Kidney (tissue), 14 donors: ENCODE results near the gene TTLL8. TPM values are rescaled to one million over a fixed set of nuclear protein-coding genes. Genes with fewer than 3 reads are reported as not detected.
"Not testable (repeated sequence)": the region's sequence is repeated elsewhere in the genome, so short reads cannot be mapped to it uniquely, and the experiment has no call there.

Experiments
- DNase-seq, 5 donors: peaks; one replicate each; pipeline ENCODE4 v3.0.0-alpha.2; 2013 to 2020
- FAIRE-seq: peaks from 2 replicates; lab custom pipeline; 2012; peaks lifted over from hg19 to GRCh38; lab: Jason Lieb, UNC
- H3K27ac ChIP-seq, 2 donors: one replicate each; pipeline ENCODE4 v1.7.0; 2013; ENCODE audit warnings: low read depth in 2 of 2, low read length in 2 of 2, inconsistent platforms in 1 of 2
- H3K27me3 ChIP-seq: one replicate; pipeline ENCODE4 v1.7.1; 2013; ENCODE audit warnings: low read length, inconsistent platforms; ENCODE audit not compliant: control insufficient read depth, insufficient read depth
- H3K36me3 ChIP-seq, 3 donors: one replicate each; pipeline versions ENCODE4 v1.7.0 to v1.7.1; 2013; ENCODE audit warnings: low read length in 3 of 3, control low read depth in 1 of 3, inconsistent platforms in 1 of 3; ENCODE audit not compliant: insufficient read depth in 3 of 3, control insufficient read depth in 2 of 3
- H3K4me1 ChIP-seq, 3 donors: one replicate each; pipeline versions ENCODE4 v1.7.0 to v1.7.1; 2013; ENCODE audit warnings: low read length in 3 of 3, inconsistent platforms in 1 of 3, low read depth in 1 of 3; ENCODE audit not compliant: control insufficient read depth in 2 of 3, insufficient read depth in 2 of 3
- H3K4me3 ChIP-seq, 3 donors: one replicate each; pipeline versions ENCODE4 v1.7.0 to v1.8.1; 2013; ENCODE audit warnings: low read length in 3 of 3, control low read depth in 1 of 3, inconsistent platforms in 1 of 3
- H3K9ac ChIP-seq, 3 donors: one replicate each; pipeline versions ENCODE4 v1.7.0 to v1.7.1; 2013; ENCODE audit warnings: low read length in 3 of 3, control low read depth in 1 of 3, inconsistent platforms in 1 of 3
- H3K9me3 ChIP-seq, 3 donors: one replicate each; pipeline versions ENCODE4 v1.7.0 to v1.7.1; 2013; ENCODE audit warnings: low read length in 3 of 3, control low read depth in 1 of 3, inconsistent platforms in 1 of 3; ENCODE audit not compliant: control insufficient read depth in 2 of 3, insufficient read depth in 1 of 3
- intact Hi-C: fragments of 100-400 bp; cut with DNase I; formaldehyde crosslinking; loops from one replicate; pipeline ENCODE4 v1.11.1; 2022
- polyA plus RNA-seq: library from polyadenylated mRNA; stranded (reverse); fragments of 350-450 nt; fragmentation: Illumina TruSeq; extraction: RNeasy Lipid Tissue Mini Kit (QIAGEN cat#74804); gene quantifications from one replicate; pipeline ENCODE4 v1.2.3, GENCODE V29; 2014; ENCODE audit warnings: low read depth, low replicate concordance; ENCODE audit not compliant: insufficient read depth
- total RNA-seq: library from RNA; stranded (reverse); fragmentation: NEBNext Ultra II Directional; extraction: Animal tissue kit (Norgen Biotek cat#: 25700); gene quantifications from one replicate; pipeline ENCODE4 v1.2.1, GENCODE V29; 2021
- TF ChIP-seq, protein P1 (sequence below): IDR thresholded peaks from 3 replicates; pipeline ENCODE4 v1.5.1; 2012; ENCODE audit warnings: mild to moderate bottlenecking, moderate library complexity, borderline replicate concordance; ENCODE audit not compliant: insufficient read depth; ENCODE audit errors: extremely low read depth
- donor health status: control.
- donor health status: control.
- donor health status: control.
- donor health status: control.
- donor health status: control.
- donor health status: DM: yes; HTN: yes; CAD: no.
- donor health status: Normal renal cell carcinoma (clear cell type).

The TTLL8 gene
- total and polyA plus RNA-seq, 2 donors from 2014 or later, result not detected

DNA sequence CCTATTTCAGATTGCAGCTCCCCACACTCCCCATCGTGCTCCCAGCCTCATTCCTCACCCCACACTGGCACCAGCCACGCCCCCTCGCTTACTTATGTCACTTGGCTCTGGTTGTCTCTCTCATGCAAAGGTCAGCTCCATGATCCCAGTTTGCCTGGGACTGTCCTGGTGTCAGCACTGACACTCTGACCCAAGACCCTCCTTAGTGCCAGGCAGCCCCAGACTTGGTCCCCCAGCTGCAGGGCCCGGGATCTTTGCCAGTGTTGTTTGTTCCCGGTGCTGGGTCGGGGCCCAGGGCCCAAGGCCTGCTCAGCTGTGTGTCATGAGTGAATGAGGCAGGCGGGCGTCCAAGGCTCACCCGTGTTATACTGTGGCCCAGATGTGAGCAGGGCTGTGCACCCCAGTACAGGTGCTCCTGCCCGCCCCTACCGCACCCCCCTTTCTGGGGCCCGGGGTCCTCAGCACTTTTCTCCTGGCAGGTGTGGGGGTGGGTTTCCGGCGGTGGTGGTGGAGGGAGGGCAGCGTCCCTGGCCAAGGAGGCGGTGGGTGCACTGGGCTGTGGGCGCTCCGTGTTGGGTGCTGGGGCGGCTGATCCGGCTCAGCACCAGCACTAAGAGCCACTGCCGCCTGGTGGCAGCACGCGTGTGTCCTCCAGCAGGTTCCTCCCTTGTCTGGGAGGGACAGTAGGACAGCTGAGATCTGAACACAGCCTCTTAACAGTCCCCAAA, 65.0 kb downstream of the TTLL8 start:
- Histone ChIP-seq H3K36me3 (no peaks in the 10 kb centered on the region), H3K4me1 (no peaks in the 10 kb centered on the region), H3K9me3 (peaks cover 0 to 9% (median 0%) of the 10 kb centered on the region in 3 donors), H3K27me3 (no peaks in the 10 kb centered on the region), H3K4me3 (no peak overlapping the region), H3K9ac (no peak overlapping the region), H3K27ac (no peak overlapping the region)
- intact Hi-C loops, result no loop called here
- DNase-seq, result peak in 2 of 5 donors; percentile 55 to 86
- TF ChIP-seq, protein P1, sequence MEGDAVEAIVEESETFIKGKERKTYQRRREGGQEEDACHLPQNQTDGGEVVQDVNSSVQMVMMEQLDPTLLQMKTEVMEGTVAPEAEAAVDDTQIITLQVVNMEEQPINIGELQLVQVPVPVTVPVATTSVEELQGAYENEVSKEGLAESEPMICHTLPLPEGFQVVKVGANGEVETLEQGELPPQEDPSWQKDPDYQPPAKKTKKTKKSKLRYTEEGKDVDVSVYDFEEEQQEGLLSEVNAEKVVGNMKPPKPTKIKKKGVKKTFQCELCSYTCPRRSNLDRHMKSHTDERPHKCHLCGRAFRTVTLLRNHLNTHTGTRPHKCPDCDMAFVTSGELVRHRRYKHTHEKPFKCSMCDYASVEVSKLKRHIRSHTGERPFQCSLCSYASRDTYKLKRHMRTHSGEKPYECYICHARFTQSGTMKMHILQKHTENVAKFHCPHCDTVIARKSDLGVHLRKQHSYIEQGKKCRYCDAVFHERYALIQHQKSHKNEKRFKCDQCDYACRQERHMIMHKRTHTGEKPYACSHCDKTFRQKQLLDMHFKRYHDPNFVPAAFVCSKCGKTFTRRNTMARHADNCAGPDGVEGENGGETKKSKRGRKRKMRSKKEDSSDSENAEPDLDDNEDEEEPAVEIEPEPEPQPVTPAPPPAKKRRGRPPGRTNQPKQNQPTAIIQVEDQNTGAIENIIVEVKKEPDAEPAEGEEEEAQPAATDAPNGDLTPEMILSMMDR, result peak; percentile 64
- FAIRE-seq, result no peak

DNA sequence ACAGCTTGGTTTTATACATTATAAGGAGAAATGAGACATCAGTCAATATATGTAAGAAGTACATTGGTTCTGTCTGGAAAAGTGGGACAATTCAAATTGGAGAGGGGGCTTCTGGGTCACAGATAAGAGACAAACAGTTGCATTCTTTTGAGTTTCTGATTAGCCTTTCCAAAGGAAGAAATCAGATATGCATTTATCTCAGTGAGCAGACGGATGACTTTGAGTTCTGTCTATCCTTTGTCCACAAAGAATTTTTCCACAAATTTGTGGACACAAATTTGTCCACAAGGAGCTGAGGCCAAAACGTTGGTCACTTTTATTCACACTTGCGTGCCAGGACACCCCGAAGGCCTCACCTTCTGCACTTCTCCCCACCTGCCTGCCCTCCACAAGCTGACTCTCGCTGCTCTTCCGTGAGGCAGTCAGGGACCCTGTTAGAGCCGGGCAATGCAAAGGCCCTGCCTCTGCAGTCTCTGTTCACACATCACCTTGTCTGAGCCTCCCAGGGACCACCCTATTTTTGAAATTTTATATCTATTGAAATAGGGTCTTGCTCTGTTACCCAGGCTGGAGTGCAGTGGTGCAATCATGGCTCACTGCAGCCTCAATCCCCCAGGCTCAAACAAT, 66.1 kb downstream of the TTLL8 start:
- H3K9me3 ChIP-seq, result peaks cover 0 to 9% (median 0%) of the 10 kb centered on the region in 3 donors
- H3K27ac ChIP-seq, result no peak overlapping the region
- no peak overlapping the region for H3K4me3 ChIP-seq
- no peaks in the 10 kb centered on the region for H3K27me3 ChIP-seq
- TF ChIP-seq, protein P1, result no peak
- H3K36me3 ChIP-seq, result no peaks in the 10 kb centered on the region
- FAIRE-seq, result no peak
- intact Hi-C loops, result no loop called here
- no peak for DNase-seq
- no peak overlapping the region for H3K9ac ChIP-seq
- no peaks in the 10 kb centered on the region for H3K4me1 ChIP-seq

DNA sequence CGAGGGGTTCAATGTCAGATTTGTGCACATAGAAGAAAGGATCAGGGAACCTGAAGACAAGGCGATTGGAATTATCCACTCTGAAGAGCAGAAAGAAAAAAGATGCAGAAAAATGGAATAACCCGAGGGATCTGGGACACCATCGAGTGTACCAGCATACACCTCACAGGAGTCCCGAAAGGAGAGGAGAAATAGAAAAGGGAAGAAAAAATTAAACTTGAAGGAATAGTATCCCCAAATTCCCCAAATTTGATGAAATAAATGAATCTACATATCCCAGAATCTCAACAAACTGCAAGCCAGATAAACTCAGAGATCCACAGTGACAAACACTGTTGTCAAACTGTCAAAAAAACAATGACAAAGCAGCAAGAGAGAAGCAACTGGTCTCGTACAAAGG, 66.9 kb downstream of the TTLL8 start:
- no peak overlapping the region for H3K9ac ChIP-seq
- TF ChIP-seq, protein P1, result no peak
- no peaks in the 10 kb centered on the region for H3K27me3 ChIP-seq
- no peak overlapping the region for H3K4me3 ChIP-seq
- H3K4me1 ChIP-seq, result no peaks in the 10 kb centered on the region
- no peak for DNase-seq
- intact Hi-C loops, result no loop called here
- H3K36me3 ChIP-seq, result no peaks in the 10 kb centered on the region
- peaks cover 0 to 14% (median 0%) of the 10 kb centered on the region in 3 donors for H3K9me3 ChIP-seq
- H3K27ac ChIP-seq, result no peak overlapping the region
- FAIRE-seq, result no peak

DNA sequence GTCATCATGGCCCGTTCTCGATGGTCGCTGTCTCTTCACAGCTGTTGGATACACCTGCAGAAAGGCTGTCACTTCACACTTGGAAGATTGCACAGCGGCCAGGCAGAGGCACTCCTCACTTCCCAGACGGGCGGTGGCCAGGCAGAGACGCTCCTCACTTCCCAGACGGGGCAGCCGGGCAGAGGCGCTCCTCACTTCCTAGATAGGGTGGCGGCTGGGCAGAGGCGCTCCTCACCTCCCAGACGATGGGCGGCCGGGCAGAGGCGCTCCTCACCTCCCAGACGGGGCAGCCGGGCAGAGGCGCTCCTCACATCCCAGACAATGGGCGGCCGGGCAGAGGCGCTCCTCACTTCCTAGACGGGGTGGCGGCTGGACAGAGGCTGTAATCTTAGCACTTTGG, 68.3 kb downstream of the TTLL8 start:
- intact Hi-C loops, H3K27ac ChIP-seq, FAIRE-seq, H3K4me3 ChIP-seq, H3K27me3 ChIP-seq, H3K9ac ChIP-seq, DNase-seq, H3K36me3 ChIP-seq, H3K4me1 ChIP-seq: not testable (repeated sequence)
- H3K9me3 ChIP-seq, result peaks cover 0 to 20% (median 0%) of the 10 kb centered on the region in 3 donors
